ENCODE data around the gene TMEM26.
"Not testable (repeated sequence)": the region's sequence is repeated elsewhere in the genome, so short reads cannot be mapped to it uniquely, and the experiment has no call there.

Gene TMEM26

DNA sequence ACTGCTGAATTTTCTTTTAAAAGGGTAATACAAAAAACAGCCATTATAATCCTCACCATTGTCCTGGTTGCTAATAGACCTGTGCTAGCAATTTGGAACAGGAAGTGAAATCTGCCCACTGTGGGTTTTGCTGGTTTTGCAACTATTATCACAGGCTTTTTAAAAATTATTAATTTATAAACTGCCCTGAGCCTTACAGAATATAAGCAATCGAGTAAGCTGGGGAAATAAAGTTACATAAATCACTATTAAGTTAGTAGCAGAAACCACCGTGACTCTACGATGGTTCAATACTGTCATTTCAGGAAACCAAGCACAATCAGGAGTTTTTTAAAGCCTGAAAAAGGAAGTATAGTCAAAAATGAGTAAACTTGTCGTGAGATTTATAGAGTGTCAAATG lies 62.3 kb downstream of the TMEM26 start:
- Histone ChIP-seq H3K4me3 (IDR thresholded peaks at IDR 0.05; ENCODE audit: insufficient read depth, low read depth, low read length) (no peak overlapping the region), H3K4me2 (no peak overlapping the region), H3K27ac (no peak overlapping the region), H2AFZ (ENCODE audit: low read depth) (no peak overlapping the region), H3K79me2 (ENCODE audit: insufficient read depth, low read depth) (no peaks in the 10 kb centered on the region), H3K27me3 (ENCODE audit: insufficient read depth, low read depth) (no peaks in the 10 kb centered on the region), H3K9ac (no peak overlapping the region), H3K36me3 (ENCODE audit: insufficient read depth) (no peaks in the 10 kb centered on the region), H4K20me1 (ENCODE audit: insufficient read depth) (no peaks in the 10 kb centered on the region), H3K4me1 (ENCODE audit: low read depth, poor library complexity, severe bottlenecking) (no peaks in the 10 kb centered on the region)
- TF ChIP-seq CTCF (conservative IDR thresholded peaks at IDR 0.05; ENCODE audit: low read depth, low read length) = no peak

DNA sequence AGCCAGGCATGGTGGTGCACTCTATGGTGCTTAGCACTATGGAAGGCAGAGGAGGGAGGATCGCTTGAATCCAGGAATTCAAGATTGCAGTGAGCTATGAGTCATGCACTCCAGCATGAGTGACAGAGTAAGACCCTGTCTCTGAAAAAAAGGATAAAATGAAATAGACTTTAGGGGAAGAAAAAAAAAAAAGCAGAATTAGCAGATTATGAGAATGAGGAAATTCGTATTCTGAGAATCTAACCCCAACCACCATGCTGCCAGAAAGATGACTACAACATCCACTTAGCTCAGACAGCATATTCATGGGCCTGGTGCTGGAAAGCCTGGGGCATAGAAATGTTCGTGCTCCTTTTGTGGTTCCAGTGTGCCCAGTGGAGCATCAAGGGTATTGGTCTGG lies 63.3 kb downstream of the TMEM26 start:
- H2AFZ ChIP-seq (ENCODE audit: low read depth) = no peak overlapping the region
- H3K36me3 ChIP-seq (ENCODE audit: insufficient read depth) = no peaks in the 10 kb centered on the region
- H3K4me1 ChIP-seq (ENCODE audit: low read depth, poor library complexity, severe bottlenecking) = no peaks in the 10 kb centered on the region
- no peak overlapping the region for H3K4me2 ChIP-seq
- no peak overlapping the region for H3K9ac ChIP-seq
- no peak overlapping the region for H3K27ac ChIP-seq
- no peaks in the 10 kb centered on the region for H3K79me2 ChIP-seq (ENCODE audit: insufficient read depth, low read depth)
- no peaks in the 10 kb centered on the region for H4K20me1 ChIP-seq (ENCODE audit: insufficient read depth)
- H3K27me3 ChIP-seq (ENCODE audit: insufficient read depth, low read depth) = no peaks in the 10 kb centered on the region
- TF ChIP-seq CTCF (conservative IDR thresholded peaks at IDR 0.05; ENCODE audit: low read depth, low read length) = no peak
- no peak overlapping the region for H3K4me3 ChIP-seq (IDR thresholded peaks at IDR 0.05; ENCODE audit: insufficient read depth, low read depth, low read length)

DNA sequence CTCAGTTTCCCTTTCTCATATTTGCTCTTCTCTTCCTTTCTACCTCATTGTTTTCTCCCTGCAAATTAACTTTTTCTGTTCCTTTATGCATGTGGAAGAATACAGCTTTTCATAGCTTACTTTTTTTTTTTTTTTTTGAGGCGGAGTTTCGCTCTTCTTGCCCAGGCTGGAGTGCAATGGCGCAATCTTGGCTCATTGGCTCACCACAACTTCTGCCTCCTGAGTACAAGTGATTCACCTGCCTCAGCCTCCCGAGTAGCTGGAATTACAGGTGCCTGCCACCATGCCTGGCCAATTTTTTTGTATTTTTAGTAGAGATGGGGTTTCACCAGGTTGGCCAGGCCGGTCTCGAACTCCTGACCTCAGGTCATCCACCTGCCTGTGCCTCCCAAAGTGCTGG lies 64.2 kb downstream of the TMEM26 start:
- H2AFZ ChIP-seq (ENCODE audit: low read depth); H3K27ac ChIP-seq; H3K4me2 ChIP-seq; H3K36me3 ChIP-seq (ENCODE audit: insufficient read depth); H3K79me2 ChIP-seq (ENCODE audit: insufficient read depth, low read depth); H3K27me3 ChIP-seq (ENCODE audit: insufficient read depth, low read depth); H3K4me1 ChIP-seq (ENCODE audit: low read depth, poor library complexity, severe bottlenecking); H4K20me1 ChIP-seq (ENCODE audit: insufficient read depth); H3K4me3 ChIP-seq (IDR thresholded peaks at IDR 0.05; ENCODE audit: insufficient read depth, low read depth, low read length); H3K9ac ChIP-seq: not testable (repeated sequence)

DNA sequence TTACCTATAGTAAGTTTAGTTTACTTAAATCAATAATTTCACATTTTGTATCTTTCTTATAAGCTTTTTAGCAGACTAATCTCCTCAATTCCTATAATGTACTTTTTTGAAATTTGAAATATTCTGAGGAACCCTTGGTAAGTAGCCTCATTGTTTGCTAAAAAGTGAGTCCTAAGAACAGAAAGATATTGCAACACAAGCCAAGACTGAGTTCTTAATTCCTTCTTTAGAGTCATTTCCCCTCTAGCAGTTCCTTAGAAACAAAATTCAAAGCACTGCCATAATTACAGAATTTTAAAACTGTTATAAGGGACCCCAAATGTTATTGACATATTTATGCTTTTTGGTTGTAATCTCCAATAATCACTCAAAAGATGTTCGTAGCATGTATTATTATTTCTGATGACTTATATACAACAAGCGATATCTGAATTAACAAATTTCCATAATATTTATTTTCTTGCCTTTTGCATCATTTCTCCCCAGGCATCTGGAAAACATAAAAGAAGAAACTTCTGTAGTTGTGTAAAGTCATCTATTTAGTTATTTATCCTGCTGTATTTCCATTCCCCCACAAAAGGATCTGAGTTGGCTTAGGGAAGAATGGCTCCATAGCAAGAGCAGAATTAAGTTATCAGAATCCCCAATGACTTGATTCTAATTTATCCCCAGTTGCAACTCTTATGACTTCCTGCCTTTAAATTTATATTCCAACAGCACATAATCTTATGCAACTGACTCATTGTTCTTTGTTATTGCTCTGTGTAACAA lies 67.8 kb downstream of the TMEM26 start:
- H3K27ac ChIP-seq = no peak overlapping the region
- H2AFZ ChIP-seq (ENCODE audit: low read depth) = no peak overlapping the region
- H3K4me2 ChIP-seq = no peak overlapping the region

GRCh38 chr10:61381153-61381552 lies 72.0 kb downstream of the TMEM26 start:
- not testable (repeated sequence) for H3K36me3 ChIP-seq (ENCODE audit: insufficient read depth); H3K79me2 ChIP-seq (ENCODE audit: insufficient read depth, low read depth); H2AFZ ChIP-seq (ENCODE audit: low read depth); H3K27me3 ChIP-seq (ENCODE audit: insufficient read depth, low read depth); H3K9ac ChIP-seq; H3K4me1 ChIP-seq (ENCODE audit: low read depth, poor library complexity, severe bottlenecking); H3K27ac ChIP-seq; H3K4me2 ChIP-seq; H3K4me3 ChIP-seq (IDR thresholded peaks at IDR 0.05; ENCODE audit: insufficient read depth, low read depth, low read length); H4K20me1 ChIP-seq (ENCODE audit: insufficient read depth)

More for the DNA sequence above, 67.8 kb downstream of the TMEM26 start:
- no peaks in the 10 kb centered on the region for H3K4me1 ChIP-seq (ENCODE audit: low read depth, poor library complexity, severe bottlenecking)
- no peak for TF ChIP-seq CTCF (conservative IDR thresholded peaks at IDR 0.05; ENCODE audit: low read depth, low read length)
- no peak overlapping the region for H3K9ac ChIP-seq
- no peaks in the 10 kb centered on the region for H3K27me3 ChIP-seq (ENCODE audit: insufficient read depth, low read depth)
- H4K20me1 ChIP-seq (ENCODE audit: insufficient read depth) = no peaks in the 10 kb centered on the region
- H3K4me3 ChIP-seq (IDR thresholded peaks at IDR 0.05; ENCODE audit: insufficient read depth, low read depth, low read length) = no peak overlapping the region
- no peaks in the 10 kb centered on the region for H3K36me3 ChIP-seq (ENCODE audit: insufficient read depth)
- no peaks in the 10 kb centered on the region for H3K79me2 ChIP-seq (ENCODE audit: insufficient read depth, low read depth)
